ENCODE measurements around the gene PCDHGA7. TPM values are rescaled to one million over a fixed set of nuclear protein-coding genes. Genes with fewer than 3 reads are reported as not detected.
"Not testable (repeated sequence)": the region's sequence is repeated elsewhere in the genome, so short reads cannot be mapped to it uniquely, and the experiment has no call there.

PCDHGA7 gene
- total RNA-seq, 1 experiment from 2014 or later = 0.83 TPM

DNA sequence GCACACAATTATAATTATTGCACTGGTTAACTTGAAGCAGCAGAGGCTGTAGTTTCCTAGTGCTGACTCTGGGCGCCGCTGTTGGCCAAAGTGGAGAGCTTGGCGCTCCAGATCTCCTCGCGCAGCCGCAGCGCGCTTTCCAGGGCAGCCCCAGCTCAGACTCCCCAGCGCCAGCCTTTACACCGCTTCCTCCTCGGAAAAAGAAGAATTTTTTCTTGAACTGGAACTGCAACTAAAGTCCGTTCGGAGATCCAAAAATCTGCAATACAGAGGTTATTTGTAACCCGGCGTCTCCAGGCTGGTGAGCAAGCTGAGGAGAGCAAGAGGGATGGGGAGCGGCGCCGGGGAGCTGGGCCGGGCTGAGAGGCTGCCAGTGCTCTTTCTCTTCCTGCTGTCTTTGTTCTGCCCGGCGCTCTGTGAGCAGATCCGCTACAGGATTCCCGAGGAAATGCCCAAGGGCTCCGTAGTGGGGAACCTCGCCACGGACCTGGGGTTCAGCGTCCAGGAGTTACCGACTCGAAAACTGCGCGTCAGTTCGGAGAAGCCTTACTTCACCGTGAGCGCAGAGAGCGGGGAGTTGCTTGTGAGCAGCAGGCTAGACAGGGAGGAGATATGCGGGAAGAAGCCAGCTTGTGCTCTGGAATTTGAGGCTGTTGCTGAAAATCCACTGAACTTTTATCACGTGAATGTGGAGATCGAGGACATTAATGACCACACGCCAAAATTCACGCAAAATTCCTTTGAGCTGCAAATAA is 5.2 kb downstream of the PCDHGA7 start, which contains the start of gene PCDHGB4:
PCDHGB4 (plus strand) TSS at position 142 of the 755 bp plus-strand sequence; CDS start at position 329, 187 bp downstream.
- not testable (repeated sequence) for H2BK5ac ChIP-seq (ENCODE audit: insufficient read length, low read length); H2BK20ac ChIP-seq (ENCODE audit: low read depth, low read length, poor library complexity, severe bottlenecking); H3T11ph ChIP-seq (ENCODE audit: low read length); H2BK120ac ChIP-seq (ENCODE audit: low read depth, low read length, poor library complexity, severe bottlenecking); H3K56ac ChIP-seq (ENCODE audit: insufficient read length, low read depth, low read length); H3K27ac Mint-ChIP-seq; H3K4ac ChIP-seq (ENCODE audit: low read depth, low read length); H2BK15ac ChIP-seq (ENCODE audit: low read depth, low read length); H4K91ac ChIP-seq (ENCODE audit: insufficient read length, low read depth, low read length); H2AK5ac ChIP-seq (ENCODE audit: insufficient read length, low read length); H3K4me1 ChIP-seq (ENCODE audit: insufficient read depth, low read length); H3K27ac ChIP-seq (ENCODE audit: insufficient read length, low read depth, low read length); H3K14ac ChIP-seq (ENCODE audit: insufficient read depth, low read length); H2AFZ ChIP-seq (ENCODE audit: low read length); H3K23me2 ChIP-seq (ENCODE audit: insufficient read length, low read depth, low read length, poor library complexity, severe bottlenecking); H2BK12ac ChIP-seq (ENCODE audit: insufficient read length, low read depth, low read length); H4K20me1 ChIP-seq (ENCODE audit: control insufficient read depth, insufficient read depth, insufficient read length); H4K5ac ChIP-seq (ENCODE audit: insufficient read length, low read depth, low read length); H3K4me1 Mint-ChIP-seq; H3K27me3 ChIP-seq (ENCODE audit: insufficient read depth, low read length); H3K79me1 ChIP-seq (ENCODE audit: insufficient read depth, low read depth, low read length, poor library complexity, severe bottlenecking); H4K8ac ChIP-seq (replicated peaks; ENCODE audit: insufficient read length, low read depth, low read length); H3K79me2 ChIP-seq (ENCODE audit: insufficient read depth, low read length); H3K23ac ChIP-seq (ENCODE audit: insufficient read length, low read depth, low read length)
- Histone ChIP-seq H3K18ac (ENCODE audit: insufficient read length, low read depth, low read length) (peak within 1 kb of the TSS; percentile 33), H3K9ac (ENCODE audit: extremely low read depth, insufficient read length, low read length) (peak within 1 kb of the TSS; percentile 15), H3K9me3 (ENCODE audit: control insufficient read depth, low read depth, low read length) (peaks cover 42% of the 10 kb centered on the region), H3K4me2 (ENCODE audit: insufficient read depth, insufficient read length, low read length) (peak within 1 kb of the TSS; percentile 51)
- Mint-ChIP-seq H3K36me3 (ENCODE audit: insufficient read depth in 1 of 3, low read depth in 3 of 3) (peaks cover 25 to 62% (median 43%) of the 10 kb centered on the region in 3 experiments), H3K9me3 (peaks cover 69 to 74% of the 10 kb centered on the region in 2 experiments), H3K4me3 (peak within 1 kb of the TSS in 1 of 2 experiments; percentile 71; a peak in 2 of 5 replicates), H3K27me3 (ENCODE audit: low read depth) (peaks cover 15% of the 10 kb centered on the region)
- peak; percentile 76 for DNase-seq
- TF ChIP-seq, protein P1, sequence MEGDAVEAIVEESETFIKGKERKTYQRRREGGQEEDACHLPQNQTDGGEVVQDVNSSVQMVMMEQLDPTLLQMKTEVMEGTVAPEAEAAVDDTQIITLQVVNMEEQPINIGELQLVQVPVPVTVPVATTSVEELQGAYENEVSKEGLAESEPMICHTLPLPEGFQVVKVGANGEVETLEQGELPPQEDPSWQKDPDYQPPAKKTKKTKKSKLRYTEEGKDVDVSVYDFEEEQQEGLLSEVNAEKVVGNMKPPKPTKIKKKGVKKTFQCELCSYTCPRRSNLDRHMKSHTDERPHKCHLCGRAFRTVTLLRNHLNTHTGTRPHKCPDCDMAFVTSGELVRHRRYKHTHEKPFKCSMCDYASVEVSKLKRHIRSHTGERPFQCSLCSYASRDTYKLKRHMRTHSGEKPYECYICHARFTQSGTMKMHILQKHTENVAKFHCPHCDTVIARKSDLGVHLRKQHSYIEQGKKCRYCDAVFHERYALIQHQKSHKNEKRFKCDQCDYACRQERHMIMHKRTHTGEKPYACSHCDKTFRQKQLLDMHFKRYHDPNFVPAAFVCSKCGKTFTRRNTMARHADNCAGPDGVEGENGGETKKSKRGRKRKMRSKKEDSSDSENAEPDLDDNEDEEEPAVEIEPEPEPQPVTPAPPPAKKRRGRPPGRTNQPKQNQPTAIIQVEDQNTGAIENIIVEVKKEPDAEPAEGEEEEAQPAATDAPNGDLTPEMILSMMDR (conservative IDR thresholded peaks at IDR 0.05) = peak; percentile 72
- no CpG with 5 or more reads among the region's 40 CpGs for WGBS (ENCODE audit: extremely low coverage, insufficient read length, low lambda C conversion rate)
